Endothelial cell of umbilical vein (primary cell): ENCODE measurements around the gene CPB1. TPM values are rescaled to one million over a fixed set of nuclear protein-coding genes. Genes with fewer than 3 reads are reported as not detected.

Source experiments
- BruUV-seq: library from RNA; stranded (reverse); fragments of 400-500 nt; replicated peaks from 2 replicates; lab custom pipeline; 2021; lab: Mats Ljungman, UMichigan
- CTCF ChIA-PET: fragments of 300-600, 350-600 bp; sonication (Branson Sonifier 250); formaldehyde crosslinking; loops from one replicate; lab custom pipeline; 2021; ENCODE audit warnings: antibody characterized with exemption, inconsistent platforms; lab: Charles Lee
- POLR2A ChIA-PET: fragments of 300-600, 350-600 bp; sonication (Branson Sonifier 250); formaldehyde crosslinking; loops from one replicate; lab custom pipeline; 2021; ENCODE audit warnings: antibody characterized with exemption, inconsistent platforms; lab: Charles Lee
- DNase-seq: peaks from one replicate; pipeline ENCODE4 v3.0.0-alpha.2; 2011; ENCODE audit warnings: low read depth, low spot score
- FAIRE-seq: peaks from 2 replicates; lab custom pipeline; 2011; peaks lifted over from hg19 to GRCh38; lab: Jason Lieb, UNC
- H2AFZ ChIP-seq: 2 replicates; pipeline ENCODE4 v1.6.0; 2012; ENCODE audit warnings: low read depth, low read length, control low read depth, inconsistent platforms
- H3K27ac ChIP-seq: 2 replicates; pipeline ENCODE4 v1.5.1; 2011; ENCODE audit warnings: low read depth, mild to moderate bottlenecking, control low read depth, low read length, moderate library complexity; ENCODE audit not compliant: insufficient read depth
- H3K27me3 ChIP-seq, 2 experiments: 2 replicates each; pipeline versions ENCODE4 v1.6.0 to v1.6.1; 2011; ENCODE audit warnings: low read length in 2 of 2, mixed read lengths in 1 of 2; ENCODE audit not compliant: control insufficient read depth in 2 of 2, insufficient read depth in 2 of 2
- H3K36me3 ChIP-seq, 2 experiments: 2 replicates in 1 of 2; 3 replicates in 1 of 2; pipeline ENCODE4 v1.5.1; 2011; ENCODE audit warnings: low read length in 2 of 2, mild to moderate bottlenecking in 1 of 2, moderate library complexity in 1 of 2; ENCODE audit not compliant: control insufficient read depth in 2 of 2, insufficient read depth in 2 of 2; ENCODE audit errors: extremely low read depth in 1 of 2
- H3K4me1 ChIP-seq: 3 replicates; pipeline ENCODE4 v1.5.1; 2011; ENCODE audit warnings: mild to moderate bottlenecking, low read length; ENCODE audit not compliant: control insufficient read depth, insufficient read depth; ENCODE audit errors: extremely low read depth
- H3K4me2 ChIP-seq: 2 replicates; pipeline ENCODE4 v1.6.1; 2011; ENCODE audit warnings: low read length, control low read depth, mixed read lengths; ENCODE audit not compliant: insufficient read depth
- H3K4me3 ChIP-seq, 3 experiments: fragments of 200-600 bp in 1 of 3; sonication (generic), shearing (Covaris generic) in 1 of 3; replicated peaks in 1 of 3; 2 replicates each; pipeline ENCODE4 v1.5.1; 2011 to 2016; ENCODE audit warnings: control low read depth in 3 of 3, low read length in 3 of 3, mild to moderate bottlenecking in 2 of 3, inconsistent platforms in 1 of 3, low read depth in 1 of 3, moderate library complexity in 1 of 3; ENCODE audit not compliant: insufficient read depth in 1 of 3
- H3K79me2 ChIP-seq: 2 replicates; pipeline ENCODE4 v1.6.0; 2012; ENCODE audit warnings: low read length, inconsistent platforms; ENCODE audit not compliant: control insufficient read depth, insufficient read depth
- H3K9ac ChIP-seq: replicated peaks from 2 replicates; pipeline ENCODE3; 2011; ENCODE audit warnings: low read length, control low read depth; ENCODE audit not compliant: insufficient read depth; ENCODE audit errors: extremely low read depth
- H3K9me1 ChIP-seq: replicated peaks from 3 replicates; pipeline ENCODE4 v1.6.0; 2011; ENCODE audit warnings: mild to moderate bottlenecking, low read length; ENCODE audit not compliant: control insufficient read depth, insufficient read depth; ENCODE audit errors: extremely low read depth
- H3K9me3 ChIP-seq: replicated peaks from 2 replicates; pipeline ENCODE4 v1.5.1; 2012; ENCODE audit warnings: low read length, inconsistent platforms; ENCODE audit not compliant: control insufficient read depth, insufficient read depth
- H4K20me1 ChIP-seq: replicated peaks from 2 replicates; pipeline ENCODE3; 2011; ENCODE audit warnings: mild to moderate bottlenecking, low read length; ENCODE audit not compliant: control insufficient read depth, insufficient read depth; ENCODE audit errors: extremely low read depth
- EZH2 ChIP-seq: IDR thresholded peaks from 2 replicates; pipeline ENCODE4 v1.6.1; 2012; ENCODE audit warnings: borderline replicate concordance, low read depth, mild to moderate bottlenecking, moderate library complexity, low read length, inconsistent platforms; ENCODE audit not compliant: severe bottlenecking
- FOS ChIP-seq: IDR thresholded peaks from 2 replicates; pipeline ENCODE4 v1.6.1; 2011; ENCODE audit warnings: mild to moderate bottlenecking, low read length, moderate library complexity, borderline replicate concordance; ENCODE audit not compliant: insufficient read depth
- GATA2 ChIP-seq: IDR thresholded peaks from 2 replicates; pipeline ENCODE4 v1.7.0; 2011; ENCODE audit warnings: low read depth, mild to moderate bottlenecking, moderate library complexity, mixed read lengths, low read length; ENCODE audit not compliant: insufficient read length, insufficient read depth
- JUN ChIP-seq: IDR thresholded peaks from 2 replicates; pipeline ENCODE4 v1.6.1; 2011; ENCODE audit warnings: borderline replicate concordance, low read depth; ENCODE audit not compliant: insufficient read length, insufficient read depth
- MYC ChIP-seq: IDR thresholded peaks from one replicate; pipeline ENCODE4 v1.6.1; 2011; ENCODE audit warnings: mild to moderate bottlenecking, low read depth, low read length
- POLR2A ChIP-seq: IDR thresholded peaks from 2 replicates; pipeline ENCODE4 v1.6.1; 2012; ENCODE audit warnings: low read depth, mild to moderate bottlenecking, control low read depth, low read length
- POLR2AphosphoS5 ChIP-seq: IDR thresholded peaks from 2 replicates; pipeline ENCODE4 v1.6.1; 2012; ENCODE audit warnings: low read depth, mild to moderate bottlenecking, control low read depth, low read length, moderate library complexity; ENCODE audit not compliant: insufficient read depth
- dilution Hi-C: fragments of 300-500 bp; cut with MboI; formaldehyde crosslinking; loops from one replicate; pipeline ENCODE4 v1.15.0; 2019; ENCODE audit warnings: low sequenced_read_pairs; ENCODE audit not compliant: extremely low pct_ligation_motif_present
- intact Hi-C: fragments of 100-400 bp; cut with micrococcal nuclease; formaldehyde crosslinking; loops from one replicate; pipeline ENCODE4 v1.10.0; 2022
- polyA plus RNA-seq, 4 experiments: library from polyadenylated mRNA; depleted of rRNA in 3 of 4; stranded (reverse) in 3 of 4; unstranded in 1 of 4; fragments of >200 nt; gene quantifications; 2 replicates each; pipeline versions ENCODE4 v1.2.1 to v1.2.3, GENCODE V29; 2011 to 2012; ENCODE audit warnings: missing spikeins in 1 of 4
- total RNA-seq: library from RNA; stranded (reverse); gene quantifications from 2 replicates; pipeline ENCODE4 v1.2.3, GENCODE V29; 2021
- TF ChIP-seq, protein P1 (sequence below), 2 donors: IDR thresholded peaks; 1 replicate in 1 of 2; 2 replicates in 1 of 2; pipeline ENCODE4 v1.5.1; 2011; ENCODE audit warnings: low read length in 2 of 2, mild to moderate bottlenecking in 2 of 2, moderate library complexity in 2 of 2, control low read depth in 1 of 2, inconsistent platforms in 1 of 2, low read depth in 1 of 2; ENCODE audit not compliant: insufficient read depth in 1 of 2; ENCODE audit errors: extremely low read depth in 1 of 2
- TF ChIP-seq, protein P2 (sequence below): IDR thresholded peaks from 2 replicates; pipeline ENCODE4 v1.6.1; 2011; ENCODE audit not compliant: insufficient read depth, insufficient read length

CPB1 gene
- total and polyA plus RNA-seq, 2 donors (not counting 3 experiments of a cell fraction or from before 2014, with no cell fraction given): not detected

DNA sequence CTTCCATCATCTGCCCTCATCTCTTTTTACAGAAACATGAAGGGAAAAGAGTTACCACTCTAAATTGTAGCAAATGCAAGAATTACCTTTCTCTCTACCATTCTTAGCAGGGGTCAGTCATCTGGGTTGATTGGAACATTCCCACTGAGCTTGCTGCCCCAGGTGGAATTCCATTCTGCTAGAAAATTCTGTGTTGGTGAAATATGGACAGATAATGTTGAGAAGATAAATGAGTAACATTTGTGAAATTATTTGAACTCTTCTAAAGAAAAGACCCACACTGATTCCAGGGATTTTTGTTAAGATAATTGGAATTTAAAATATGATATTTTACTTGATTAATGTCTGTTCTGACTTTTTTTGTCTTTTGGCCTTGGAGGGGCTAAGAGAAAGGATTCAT is 26.4 kb downstream of the CPB1 start:
- no peaks in the 10 kb centered on the region for H3K36me3 ChIP-seq
- DNase-seq (no peak), FAIRE-seq (no peak)
- CTCF ChIA-PET: interaction anchor here (1.5 kb wide), 1 partner anchor 89 kb away, joined by 7 read pairs; no protein-coding TSS in a partner anchor
- no peaks in the 10 kb centered on the region for H3K9me3 ChIP-seq
- H2AFZ ChIP-seq: no peak overlapping the region
- peaks cover 2 to 24% of the 10 kb centered on the region in 2 experiments for H3K27me3 ChIP-seq
- no peak overlapping the region for H3K27ac ChIP-seq
- no peak overlapping the region for H3K9ac ChIP-seq
- no peaks in the 10 kb centered on the region for H3K9me1 ChIP-seq
- no peaks in the 10 kb centered on the region for H3K4me1 ChIP-seq
- intact Hi-C loops: no loop called here
- BruUV-seq: no TSS peak
- H3K4me3 ChIP-seq: no peak overlapping the region
- POLR2A ChIA-PET: no interaction called here
- no peaks in the 10 kb centered on the region for H3K79me2 ChIP-seq
- no peak overlapping the region for H3K4me2 ChIP-seq
- dilution Hi-C loops: no loop called here
- TF ChIP-seq FOS: no peak
- TF ChIP-seq, protein P1, sequence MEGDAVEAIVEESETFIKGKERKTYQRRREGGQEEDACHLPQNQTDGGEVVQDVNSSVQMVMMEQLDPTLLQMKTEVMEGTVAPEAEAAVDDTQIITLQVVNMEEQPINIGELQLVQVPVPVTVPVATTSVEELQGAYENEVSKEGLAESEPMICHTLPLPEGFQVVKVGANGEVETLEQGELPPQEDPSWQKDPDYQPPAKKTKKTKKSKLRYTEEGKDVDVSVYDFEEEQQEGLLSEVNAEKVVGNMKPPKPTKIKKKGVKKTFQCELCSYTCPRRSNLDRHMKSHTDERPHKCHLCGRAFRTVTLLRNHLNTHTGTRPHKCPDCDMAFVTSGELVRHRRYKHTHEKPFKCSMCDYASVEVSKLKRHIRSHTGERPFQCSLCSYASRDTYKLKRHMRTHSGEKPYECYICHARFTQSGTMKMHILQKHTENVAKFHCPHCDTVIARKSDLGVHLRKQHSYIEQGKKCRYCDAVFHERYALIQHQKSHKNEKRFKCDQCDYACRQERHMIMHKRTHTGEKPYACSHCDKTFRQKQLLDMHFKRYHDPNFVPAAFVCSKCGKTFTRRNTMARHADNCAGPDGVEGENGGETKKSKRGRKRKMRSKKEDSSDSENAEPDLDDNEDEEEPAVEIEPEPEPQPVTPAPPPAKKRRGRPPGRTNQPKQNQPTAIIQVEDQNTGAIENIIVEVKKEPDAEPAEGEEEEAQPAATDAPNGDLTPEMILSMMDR (IDR thresholded peaks at IDR 0.05; ENCODE audit: extremely low read depth in 1 of 2, insufficient read depth in 1 of 2, low read depth in 1 of 2, low read length in 2 of 2): no peak
- TF ChIP-seq JUN: no peak
- TF ChIP-seq, protein P2, sequence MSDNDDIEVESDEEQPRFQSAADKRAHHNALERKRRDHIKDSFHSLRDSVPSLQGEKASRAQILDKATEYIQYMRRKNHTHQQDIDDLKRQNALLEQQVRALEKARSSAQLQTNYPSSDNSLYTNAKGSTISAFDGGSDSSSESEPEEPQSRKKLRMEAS: no peak
- TF ChIP-seq EZH2: no peak
- TF ChIP-seq POLR2AphosphoS5: no peak
- TF ChIP-seq MYC: no peak
- TF ChIP-seq POLR2A: no peak
- no peak for TF ChIP-seq GATA2
- no peaks in the 10 kb centered on the region for H4K20me1 ChIP-seq
